HEK293T (cell line): ENCODE measurements around the gene MACROD2.

Experiments
- CTCF ChIA-PET: fragments of 350-600 bp; formaldehyde crosslinking; extraction: SDS; loops from one replicate; lab custom pipeline; 2021; ENCODE audit warnings: antibody characterized with exemption, inconsistent platforms; lab: Yijun Ruan, JAX
- POLR2A ChIA-PET: fragments of 350-600 bp; formaldehyde crosslinking; extraction: SDS; loops from one replicate; lab custom pipeline; 2020; ENCODE audit warnings: antibody characterized with exemption, inconsistent platforms; lab: Yijun Ruan, JAX
- DNase-seq: peaks from one replicate; pipeline ENCODE4 v3.0.0; 2012; ENCODE audit warnings: mixed read lengths; ENCODE audit errors: extremely low spot score
- ARNT ChIP-seq: fragments of 450-650 bp; IDR thresholded peaks from 2 replicates; pipeline ENCODE4 v1.6.1; 2017; ENCODE audit warnings: mild to moderate bottlenecking
- BHLHE40 ChIP-seq: fragments of 450-650 bp; IDR thresholded peaks from 2 replicates; pipeline ENCODE4 v1.6.1; 2016; ENCODE audit warnings: mild to moderate bottlenecking, moderate library complexity, borderline replicate concordance
- CTBP1 ChIP-seq: fragments of 450-650 bp; IDR thresholded peaks from 2 replicates; pipeline ENCODE4 v1.6.1; 2016; ENCODE audit warnings: borderline replicate concordance
- ELF4 ChIP-seq: fragments of 450-650 bp; IDR thresholded peaks from 2 replicates; pipeline ENCODE4 v1.6.1; 2017; ENCODE audit warnings: antibody characterized with exemption
- FOXA1 ChIP-seq: fragments of 450-650 bp; IDR thresholded peaks from 2 replicates; pipeline ENCODE4 v1.6.1; 2016; ENCODE audit warnings: mild to moderate bottlenecking
- FOXK2 ChIP-seq: fragments of 450-650 bp; IDR thresholded peaks from 2 replicates; pipeline ENCODE4 v1.6.1; 2016; ENCODE audit warnings: mild to moderate bottlenecking
- FOXM1 ChIP-seq: fragments of 450-650 bp; IDR thresholded peaks from 2 replicates; pipeline ENCODE4 v1.6.1; 2017; ENCODE audit warnings: mild to moderate bottlenecking, borderline replicate concordance
- HDGF ChIP-seq: fragments of 450-650 bp; IDR thresholded peaks from 2 replicates; pipeline ENCODE4 v1.6.1; 2017; ENCODE audit warnings: antibody characterized with exemption, borderline replicate concordance
- L3MBTL2 ChIP-seq: fragments of 450-650 bp; conservative IDR thresholded peaks from 2 replicates; pipeline ENCODE4 v1.6.1; 2016; ENCODE audit warnings: mild to moderate bottlenecking
- LEF1 ChIP-seq: fragments of 450-650 bp; IDR thresholded peaks from 2 replicates; pipeline ENCODE4 v1.6.1; 2017; ENCODE audit warnings: mild to moderate bottlenecking, borderline replicate concordance
- NFRKB ChIP-seq: fragments of 450-650 bp; IDR thresholded peaks from 2 replicates; pipeline ENCODE4 v1.6.1; 2016; ENCODE audit warnings: mild to moderate bottlenecking, moderate library complexity
- SP1 ChIP-seq: fragments of 450-650 bp; IDR thresholded peaks from 2 replicates; pipeline ENCODE4 v1.6.1; 2017
- SUZ12 ChIP-seq: fragments of 450-650 bp; IDR thresholded peaks from 2 replicates; pipeline ENCODE4 v1.6.1; 2016; ENCODE audit warnings: mild to moderate bottlenecking
- TARDBP ChIP-seq: fragments of 450-650 bp; IDR thresholded peaks from 2 replicates; pipeline ENCODE4 v1.6.1; 2016
- ZNF384 ChIP-seq: fragments of 450-650 bp; IDR thresholded peaks from 2 replicates; pipeline ENCODE4 v1.6.1; 2016
- TF ChIP-seq, protein P1 (sequence below): fragments of 450-650 bp; IDR thresholded peaks from 2 replicates; pipeline ENCODE4 v1.6.1; 2016

The MACROD2 gene

DNA sequence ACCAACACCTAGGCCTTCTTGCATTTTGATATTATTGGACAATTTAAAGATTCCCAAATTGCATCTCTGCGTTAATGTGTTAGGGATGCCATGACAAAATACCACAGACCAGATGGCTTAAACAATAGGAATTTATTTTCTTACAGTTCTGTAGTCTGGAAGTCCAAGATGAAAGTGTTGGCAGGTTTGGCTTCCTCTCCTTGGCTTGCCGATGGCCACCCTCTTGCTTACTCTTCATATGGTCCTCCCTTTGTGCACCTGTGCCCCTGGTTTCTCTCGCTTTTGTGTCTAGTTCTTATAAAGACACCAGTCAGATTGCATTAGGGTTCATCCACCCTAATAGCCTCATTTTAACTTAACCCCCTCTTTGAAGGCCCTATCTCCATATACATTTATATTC, 1184.5 kb downstream of the MACROD2 start:
- CTCF ChIA-PET = no interaction called here
- POLR2A ChIA-PET = no interaction called here

DNA sequence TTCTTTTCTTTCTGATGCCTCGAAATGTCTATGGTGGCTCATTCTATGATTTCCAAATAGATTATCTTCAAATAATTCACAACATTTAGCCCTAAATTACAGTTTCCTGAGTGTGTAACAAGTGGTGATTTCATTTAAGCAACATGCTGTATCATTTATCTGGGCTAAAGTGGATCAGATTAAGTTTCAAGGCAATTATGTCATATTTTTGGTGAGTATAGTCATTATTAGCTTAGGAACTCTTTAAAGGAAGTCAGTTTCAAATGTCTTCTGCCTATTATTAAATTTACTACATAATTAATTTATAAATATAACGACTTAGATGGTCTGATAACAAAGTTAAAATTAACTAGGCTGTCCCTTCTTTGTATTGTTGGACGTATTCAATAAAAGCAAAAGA, 1190.0 kb downstream of the MACROD2 start:
- CTCF ChIA-PET = no interaction called here
- TF ChIP-seq SUZ12 (no peak), BHLHE40 (no peak), FOXK2 (no peak)
- no peak for DNase-seq
- POLR2A ChIA-PET = no interaction called here

More for the DNA sequence above, 1184.5 kb downstream of the MACROD2 start:
- no peak for DNase-seq
- TF ChIP-seq ZNF384 (no peak), SUZ12 (no peak), SP1 (no peak), FOXA1 (no peak), ARNT (no peak), BHLHE40 (no peak), NFRKB (no peak), CTBP1 (no peak), ELF4 (no peak), LEF1 (no peak), FOXK2 (no peak), L3MBTL2 (no peak), TARDBP (no peak), HDGF (no peak)
- TF ChIP-seq, protein P1, sequence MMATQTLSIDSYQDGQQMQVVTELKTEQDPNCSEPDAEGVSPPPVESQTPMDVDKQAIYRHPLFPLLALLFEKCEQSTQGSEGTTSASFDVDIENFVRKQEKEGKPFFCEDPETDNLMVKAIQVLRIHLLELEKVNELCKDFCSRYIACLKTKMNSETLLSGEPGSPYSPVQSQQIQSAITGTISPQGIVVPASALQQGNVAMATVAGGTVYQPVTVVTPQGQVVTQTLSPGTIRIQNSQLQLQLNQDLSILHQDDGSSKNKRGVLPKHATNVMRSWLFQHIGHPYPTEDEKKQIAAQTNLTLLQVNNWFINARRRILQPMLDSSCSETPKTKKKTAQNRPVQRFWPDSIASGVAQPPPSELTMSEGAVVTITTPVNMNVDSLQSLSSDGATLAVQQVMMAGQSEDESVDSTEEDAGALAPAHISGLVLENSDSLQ = no peak

DNA sequence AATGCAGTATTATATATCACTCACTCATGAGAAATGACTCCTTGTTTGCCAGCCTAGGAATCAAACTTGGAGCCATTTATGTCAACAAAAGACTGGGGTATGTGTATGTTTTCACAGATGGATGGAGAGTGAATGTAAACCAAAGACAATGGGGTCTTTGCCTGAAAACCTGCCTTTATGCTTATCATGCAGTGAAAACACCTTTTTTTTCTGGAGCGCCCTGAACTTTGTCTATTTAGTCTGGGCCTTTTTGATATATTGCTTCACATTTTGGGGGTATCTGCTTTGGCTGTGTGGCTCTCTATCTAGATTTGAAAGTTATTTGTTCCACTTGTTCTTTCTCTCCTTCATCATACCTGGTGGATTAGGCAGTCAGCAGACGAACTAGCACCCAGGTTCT, 1190.6 kb downstream of the MACROD2 start:
- ChIA-PET CTCF (no interaction called here), POLR2A (no interaction called here)
- no peak for DNase-seq
- no peak for TF ChIP-seq BHLHE40
- no peak for TF ChIP-seq HDGF
- no peak for TF ChIP-seq ZNF384
- no peak for TF ChIP-seq FOXM1
- no peak for TF ChIP-seq SUZ12
- TF ChIP-seq ARNT = no peak
- TF ChIP-seq, protein P1 = no peak
- TF ChIP-seq CTBP1 = no peak
- TF ChIP-seq ELF4 = no peak
- no peak for TF ChIP-seq LEF1

DNA sequence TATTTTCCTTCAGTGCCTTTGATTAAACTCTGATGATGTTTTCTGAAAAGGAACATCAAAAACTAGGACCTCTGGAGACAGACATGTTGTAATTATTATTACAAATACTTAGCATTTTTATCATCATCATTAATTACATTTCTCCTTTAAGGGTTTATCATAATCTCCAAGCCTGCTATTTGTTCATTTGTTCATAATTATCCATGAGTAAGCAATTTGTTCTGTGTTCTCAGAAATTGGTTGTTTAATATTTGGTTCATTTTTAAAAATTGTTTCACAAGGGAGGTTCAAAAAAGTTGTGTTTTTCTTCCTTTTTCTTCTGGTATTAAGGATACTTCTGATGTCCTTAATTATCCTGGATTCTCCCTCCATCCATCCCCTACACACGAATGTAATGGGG, 1192.3 kb downstream of the MACROD2 start:
- TF ChIP-seq NFRKB = no peak
- TF ChIP-seq, protein P1 = no peak
- no peak for TF ChIP-seq SP1
- TF ChIP-seq TARDBP = no peak
- no peak for TF ChIP-seq LEF1
- TF ChIP-seq CTBP1 = no peak
- CTCF ChIA-PET = no interaction called here
- POLR2A ChIA-PET = no interaction called here
- DNase-seq = no peak

DNA sequence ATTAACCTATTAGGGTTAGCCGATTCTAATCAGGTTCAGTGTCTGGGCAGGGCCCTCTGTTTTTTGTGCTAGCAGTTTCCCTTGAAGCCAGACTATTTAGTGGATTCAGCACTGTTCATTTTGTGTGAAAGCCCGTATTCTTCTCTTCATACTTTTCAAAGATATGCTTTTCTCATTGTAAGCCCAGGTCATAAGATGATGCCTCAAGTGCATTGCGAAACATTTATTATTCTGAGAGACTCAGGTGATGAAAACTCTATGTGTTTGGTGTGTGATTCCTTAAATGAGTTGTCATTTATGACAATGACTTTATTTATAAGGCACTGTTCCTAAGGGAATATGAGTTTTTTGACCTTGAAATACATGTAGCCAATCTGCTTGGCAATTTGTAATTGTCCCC, 1193.1 kb downstream of the MACROD2 start:
- CTCF ChIA-PET = no interaction called here
- no peak for TF ChIP-seq ZNF384
- TF ChIP-seq, protein P1 = no peak
- TF ChIP-seq HDGF = no peak
- no peak for TF ChIP-seq ARNT
- no peak for TF ChIP-seq CTBP1
- no peak for TF ChIP-seq NFRKB
- no peak for TF ChIP-seq BHLHE40
- no peak for TF ChIP-seq SP1
- TF ChIP-seq FOXM1 = no peak
- TF ChIP-seq FOXA1 = no peak
- TF ChIP-seq ELF4 = no peak
- TF ChIP-seq TARDBP = no peak
- no peak for TF ChIP-seq L3MBTL2
- DNase-seq = no peak
- POLR2A ChIA-PET = no interaction called here

DNA sequence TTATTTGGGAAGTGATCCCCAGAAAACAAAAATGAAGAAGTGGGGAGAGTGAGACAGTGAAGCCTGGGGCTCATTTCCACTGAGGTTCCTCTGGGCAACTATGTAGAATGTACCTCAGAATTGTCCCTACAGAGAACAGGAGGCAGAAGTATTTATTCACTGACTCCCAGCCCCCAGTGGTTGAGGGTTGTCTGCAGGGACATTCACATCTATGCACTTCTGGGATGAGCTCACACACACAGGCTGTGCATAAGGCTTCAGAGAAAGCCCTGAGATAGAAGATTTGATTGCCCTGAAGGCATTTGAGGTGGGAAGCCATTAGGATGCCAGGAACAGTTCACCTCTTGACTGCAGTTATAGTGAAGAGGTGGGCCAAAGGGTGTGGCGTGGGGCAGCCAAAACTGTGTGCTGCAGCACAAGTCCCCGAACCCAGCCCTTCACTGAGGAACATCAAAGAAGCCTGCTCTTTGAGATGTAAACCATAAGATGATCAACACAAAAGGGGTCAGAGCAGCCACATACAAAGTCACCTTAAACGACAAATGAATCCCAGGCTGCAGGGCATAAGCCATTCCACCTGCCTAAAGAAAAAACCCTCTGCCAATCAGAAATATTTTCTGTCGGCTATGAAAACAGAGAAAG, 1195.9 kb downstream of the MACROD2 start:
- POLR2A ChIA-PET = no interaction called here
- TF ChIP-seq HDGF (no peak), CTBP1 (no peak), FOXM1 (no peak), FOXK2 (no peak), SP1 (no peak), TARDBP (no peak), L3MBTL2 (no peak), FOXA1 (no peak), NFRKB (no peak), LEF1 (no peak), BHLHE40 (no peak), SUZ12 (no peak), ARNT (no peak), ZNF384 (no peak), ELF4 (no peak)
- TF ChIP-seq, protein P1 = no peak
- CTCF ChIA-PET = no interaction called here
- no peak for DNase-seq
